ENCODE results near the gene GPR65.

DNA sequence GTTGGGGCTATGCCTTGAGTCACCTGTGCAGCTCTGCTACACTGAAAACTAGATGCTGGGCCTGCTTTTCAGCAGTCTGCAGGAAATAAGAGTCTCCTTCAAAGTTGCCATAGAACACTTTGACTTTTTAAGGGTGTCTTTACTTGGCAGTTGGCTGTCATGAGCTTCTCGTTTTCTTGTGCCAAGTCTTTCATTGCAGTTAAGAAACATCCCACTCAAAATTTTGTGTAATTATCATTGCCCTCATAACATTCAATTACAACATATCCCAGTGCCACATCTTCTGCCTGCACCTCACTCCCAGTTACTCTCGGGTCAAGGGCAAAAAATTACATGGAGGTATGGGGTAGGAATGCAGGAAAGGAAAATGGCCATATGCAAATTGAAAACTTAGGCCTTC, 29.1 kb downstream of the GPR65 start:
- TF ChIP-seq, protein P1, sequence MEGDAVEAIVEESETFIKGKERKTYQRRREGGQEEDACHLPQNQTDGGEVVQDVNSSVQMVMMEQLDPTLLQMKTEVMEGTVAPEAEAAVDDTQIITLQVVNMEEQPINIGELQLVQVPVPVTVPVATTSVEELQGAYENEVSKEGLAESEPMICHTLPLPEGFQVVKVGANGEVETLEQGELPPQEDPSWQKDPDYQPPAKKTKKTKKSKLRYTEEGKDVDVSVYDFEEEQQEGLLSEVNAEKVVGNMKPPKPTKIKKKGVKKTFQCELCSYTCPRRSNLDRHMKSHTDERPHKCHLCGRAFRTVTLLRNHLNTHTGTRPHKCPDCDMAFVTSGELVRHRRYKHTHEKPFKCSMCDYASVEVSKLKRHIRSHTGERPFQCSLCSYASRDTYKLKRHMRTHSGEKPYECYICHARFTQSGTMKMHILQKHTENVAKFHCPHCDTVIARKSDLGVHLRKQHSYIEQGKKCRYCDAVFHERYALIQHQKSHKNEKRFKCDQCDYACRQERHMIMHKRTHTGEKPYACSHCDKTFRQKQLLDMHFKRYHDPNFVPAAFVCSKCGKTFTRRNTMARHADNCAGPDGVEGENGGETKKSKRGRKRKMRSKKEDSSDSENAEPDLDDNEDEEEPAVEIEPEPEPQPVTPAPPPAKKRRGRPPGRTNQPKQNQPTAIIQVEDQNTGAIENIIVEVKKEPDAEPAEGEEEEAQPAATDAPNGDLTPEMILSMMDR (IDR thresholded peaks at IDR 0.05; ENCODE audit: low read depth, low read length), result no peak
- no peak for TF ChIP-seq POLR2A (IDR thresholded peaks at IDR 0.05; ENCODE audit: extremely low read depth, insufficient read length)

Data from NB4 (cell line).